Stomach (tissue), 9 donors: Measurements from ENCODE around the gene HEPN1. TPM values are rescaled to one million over a fixed set of nuclear protein-coding genes. Genes with fewer than 3 reads are reported as not detected.

Source experiments
- DNase-seq, 2 donors: peaks; one replicate each; pipeline versions ENCODE4 v3.0.0 to v3.0.0-alpha.2; 2013 to 2019
- H3K27ac ChIP-seq, 5 donors: fragments of 200-600 bp in 4 of 5; sonication (generic) in 4 of 5; one replicate each; pipeline ENCODE4 v1.5.1; 2013 to 2019; ENCODE audit warnings: mild to moderate bottlenecking in 1 of 5, moderate library complexity in 1 of 5
- H3K27me3 ChIP-seq, 3 donors: fragments of 200-600 bp; sonication (generic); one replicate each; pipeline ENCODE4 v1.5.1; 2017 to 2019; ENCODE audit warnings: mixed run types in 1 of 3
- H3K36me3 ChIP-seq, 4 donors: fragments of 200-600 bp; sonication (generic); 1 replicate in 3 of 4; 2 replicates in 1 of 4; pipeline ENCODE4 v1.5.1; 2016 to 2019
- H3K4me1 ChIP-seq, 4 donors: fragments of 200-600 bp; sonication (generic); one replicate each; pipeline ENCODE4 v1.5.1; 2016 to 2019
- H3K4me3 ChIP-seq, 4 donors: fragments of 200-600 bp; sonication (generic) in 3 of 4; one replicate each; pipeline ENCODE4 v1.5.1; 2016 to 2019; ENCODE audit warnings: mild to moderate bottlenecking in 1 of 4
- H3K9me3 ChIP-seq, 4 donors: fragments of 200-600 bp; sonication (generic); one replicate each; pipeline ENCODE4 v1.5.1; 2016 to 2019
- EP300 ChIP-seq: sonication (generic); formaldehyde crosslinking; IDR thresholded peaks from one replicate; pipeline ENCODE4 v1.6.1; 2017; ENCODE audit warnings: antibody characterized with exemption
- POLR2A ChIP-seq, 4 donors: fragments of 450-650 bp; IDR thresholded peaks; one replicate each; pipeline ENCODE4 v1.6.1; 2016; ENCODE audit warnings: antibody characterized with exemption in 4 of 4, control low read depth in 2 of 4, mild to moderate bottlenecking in 1 of 4, moderate library complexity in 1 of 4
- POLR2AphosphoS5 ChIP-seq, 3 donors: sonication (generic); formaldehyde crosslinking; IDR thresholded peaks; one replicate each; pipeline ENCODE4 v1.6.1; 2016; ENCODE audit warnings: antibody characterized with exemption in 3 of 3
- WGBS, 5 donors: extraction: QIAGEN DNeasy Blood & Tissue Kit in 3 of 5; methylation state at CpG; one replicate each; pipeline versions ENCODE4 v1.1.5 to v1.1.7; 2013 to 2018; 5-methylcytosine and 5-hydroxymethylcytosine counted together
- intact Hi-C: fragments of 100-400 bp; cut with DNase I; formaldehyde crosslinking; loops from one replicate; pipeline ENCODE4 v1.15.1; 2023; ENCODE audit warnings: low total_unique reads
- polyA plus RNA-seq, 3 donors: library from polyadenylated mRNA; stranded (reverse); fragments of 200-250 nt; gene quantifications; one replicate each; pipeline ENCODE4 v1.2.3, GENCODE V29; 2013
- total RNA-seq, 5 donors: library from RNA; depleted of rRNA; stranded (reverse); fragments of >200 nt; gene quantifications; one replicate each; pipeline versions ENCODE4 v1.1.0 to v1.2.3, GENCODE V29; 2014 to 2016
- TF ChIP-seq, protein P1 (sequence below), 7 experiments: fragments of 450-650 bp in 4 of 7; fragments of 200-600 bp in 3 of 7; sonication (generic) in 3 of 7; IDR thresholded peaks; one replicate each; pipeline ENCODE4 v1.5.1; 2016 to 2019; ENCODE audit warnings: antibody characterized with exemption in 7 of 7, control low read depth in 2 of 7, mild to moderate bottlenecking in 1 of 7
- donor health status: healthy with polysubstance abuse.
- donor health status: Bipolar disorder and iron deficiency.
- donor health status: healthy.

Gene HEPN1
- total and polyA plus RNA-seq, 8 donors, result not detected

GRCh38 chr11:124877910-124878758, 40.9 kb upstream of the HEPN1 start:
- DNase-seq, result no peak
- intact Hi-C loops, result no loop called here
- Histone ChIP-seq H3K4me1 (peaks cover 22 to 36% (median 31%) of the 10 kb centered on the region in 4 donors), H3K4me3 (no peak overlapping the region), H3K36me3 (no peaks in the 10 kb centered on the region), H3K9me3 (no peaks in the 10 kb centered on the region), H3K27me3 (peaks cover 0 to 34% (median 10%) of the 10 kb centered on the region in 3 donors), H3K27ac (peak overlapping the region in 2 of 5 donors; percentile 90 to 91)
- WGBS, 5 donors, result 63 to 76% (median 73%) methylated on average over 17 of the region's 17 CpGs
- TF ChIP-seq POLR2AphosphoS5 (IDR thresholded peaks at IDR 0.05), result no peak
- TF ChIP-seq POLR2A (IDR thresholded peaks at IDR 0.05), result no peak
- no peak for TF ChIP-seq EP300
- TF ChIP-seq, protein P1, sequence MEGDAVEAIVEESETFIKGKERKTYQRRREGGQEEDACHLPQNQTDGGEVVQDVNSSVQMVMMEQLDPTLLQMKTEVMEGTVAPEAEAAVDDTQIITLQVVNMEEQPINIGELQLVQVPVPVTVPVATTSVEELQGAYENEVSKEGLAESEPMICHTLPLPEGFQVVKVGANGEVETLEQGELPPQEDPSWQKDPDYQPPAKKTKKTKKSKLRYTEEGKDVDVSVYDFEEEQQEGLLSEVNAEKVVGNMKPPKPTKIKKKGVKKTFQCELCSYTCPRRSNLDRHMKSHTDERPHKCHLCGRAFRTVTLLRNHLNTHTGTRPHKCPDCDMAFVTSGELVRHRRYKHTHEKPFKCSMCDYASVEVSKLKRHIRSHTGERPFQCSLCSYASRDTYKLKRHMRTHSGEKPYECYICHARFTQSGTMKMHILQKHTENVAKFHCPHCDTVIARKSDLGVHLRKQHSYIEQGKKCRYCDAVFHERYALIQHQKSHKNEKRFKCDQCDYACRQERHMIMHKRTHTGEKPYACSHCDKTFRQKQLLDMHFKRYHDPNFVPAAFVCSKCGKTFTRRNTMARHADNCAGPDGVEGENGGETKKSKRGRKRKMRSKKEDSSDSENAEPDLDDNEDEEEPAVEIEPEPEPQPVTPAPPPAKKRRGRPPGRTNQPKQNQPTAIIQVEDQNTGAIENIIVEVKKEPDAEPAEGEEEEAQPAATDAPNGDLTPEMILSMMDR (IDR thresholded peaks at IDR 0.05), result no peak

GRCh38 chr11:124878759-124879492, 40.1 kb upstream of the HEPN1 start:
- TF ChIP-seq POLR2A (IDR thresholded peaks at IDR 0.05) (no peak), EP300 (no peak), POLR2AphosphoS5 (IDR thresholded peaks at IDR 0.05) (no peak)
- TF ChIP-seq, protein P1 (IDR thresholded peaks at IDR 0.05), result no peak
- H3K27me3 ChIP-seq, result peaks cover 0 to 26% (median 6%) of the 10 kb centered on the region in 3 donors
- no peaks in the 10 kb centered on the region for H3K36me3 ChIP-seq
- H3K27ac ChIP-seq, result no peak overlapping the region
- no peak for DNase-seq
- intact Hi-C loops, result no loop called here
- WGBS, 5 donors, result 86 to 95% (median 94%) methylated on average over 7 to 11 of the region's 11 CpGs
- no peaks in the 10 kb centered on the region for H3K9me3 ChIP-seq
- peaks cover 22 to 36% (median 31%) of the 10 kb centered on the region in 4 donors for H3K4me1 ChIP-seq
- H3K4me3 ChIP-seq, result no peak overlapping the region

DNA sequence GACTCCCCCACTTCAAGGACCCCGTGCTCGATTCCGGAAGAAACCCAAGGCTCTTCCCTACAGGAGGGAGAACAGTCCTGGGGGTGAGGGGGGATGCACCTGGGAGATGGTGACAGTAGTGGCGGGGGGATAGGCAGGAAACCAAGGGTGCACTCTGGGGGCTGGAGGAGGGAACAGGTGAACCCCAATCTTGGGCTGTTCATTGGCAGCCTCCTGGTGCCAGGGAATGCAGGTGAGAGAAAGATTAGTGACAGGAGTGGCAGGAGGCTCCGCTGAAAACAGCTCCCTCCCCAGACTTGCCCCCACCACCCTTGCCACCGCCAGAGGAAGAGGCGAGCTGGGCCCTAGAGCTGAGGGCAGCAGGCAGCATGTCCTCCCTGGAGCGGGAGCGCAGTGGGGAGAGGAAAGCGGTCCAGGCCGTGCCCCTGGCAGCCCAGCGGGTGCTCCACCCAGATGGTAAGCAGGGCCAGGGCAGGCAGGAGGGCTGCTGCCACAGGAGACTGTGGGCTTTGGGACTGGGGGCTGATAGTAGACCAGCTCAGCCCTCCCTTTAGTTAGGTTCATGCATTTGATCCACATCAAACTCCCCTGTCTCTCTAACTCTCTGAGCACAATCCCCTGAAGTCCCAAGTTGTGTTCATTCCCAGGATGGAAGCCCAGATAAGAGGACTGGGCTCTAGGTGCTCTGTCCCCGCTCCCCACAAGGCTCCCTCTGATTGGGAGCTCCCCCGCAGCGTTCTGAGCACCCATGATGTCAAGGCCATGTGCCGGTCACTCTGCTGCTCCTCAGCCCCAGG, 39.4 kb upstream of the HEPN1 start:
- Histone ChIP-seq H3K4me1 (peaks cover 22 to 36% (median 31%) of the 10 kb centered on the region in 4 donors), H3K4me3 (no peak overlapping the region), H3K36me3 (no peaks in the 10 kb centered on the region), H3K27ac (peak overlapping the region in 1 of 5 donors; percentile 20), H3K9me3 (no peaks in the 10 kb centered on the region), H3K27me3 (peaks cover 0 to 21% (median 6%) of the 10 kb centered on the region in 3 donors)
- no peak for DNase-seq
- TF ChIP-seq, protein P1 (IDR thresholded peaks at IDR 0.05), result no peak
- TF ChIP-seq POLR2A (IDR thresholded peaks at IDR 0.05) (no peak), POLR2AphosphoS5 (IDR thresholded peaks at IDR 0.05) (no peak), EP300 (no peak)
- 87 to 93% (median 91%) methylated on average over 10 to 16 of the region's 16 CpGs for WGBS, 5 donors
- intact Hi-C loops, result no loop called here

GRCh38 chr11:124880290-124880611, 38.8 kb upstream of the HEPN1 start:
- TF ChIP-seq, protein P1 (IDR thresholded peaks at IDR 0.05), result no peak
- no peak for TF ChIP-seq EP300
- TF ChIP-seq POLR2A (IDR thresholded peaks at IDR 0.05), result no peak
- no peak for TF ChIP-seq POLR2AphosphoS5 (IDR thresholded peaks at IDR 0.05)
- Histone ChIP-seq H3K36me3 (no peaks in the 10 kb centered on the region), H3K9me3 (no peaks in the 10 kb centered on the region), H3K27ac (peak overlapping the region in 1 of 5 donors; percentile 20), H3K4me1 (peaks cover 22 to 36% (median 31%) of the 10 kb centered on the region in 4 donors), H3K4me3 (no peak overlapping the region), H3K27me3 (peaks cover 0 to 21% (median 6%) of the 10 kb centered on the region in 3 donors)
- intact Hi-C loops, result no loop called here
- WGBS, 5 donors, result 65 to 82% (median 75%) methylated on average over 10 of the region's 10 CpGs
- DNase-seq, result no peak
